Amygdala (tissue), 56 donors: Measurements from ENCODE around the gene BRICD5.

Experiments
- DNase-seq, 56 donors: peaks; one replicate each; lab custom pipeline; 2025; lab: John Stamatoyannopoulos, UW

Gene BRICD5

GRCh38 chr16:2238150-2238837, 27.6 kb upstream of the BRICD5 start:
- DNase-seq: no peak

DNA sequence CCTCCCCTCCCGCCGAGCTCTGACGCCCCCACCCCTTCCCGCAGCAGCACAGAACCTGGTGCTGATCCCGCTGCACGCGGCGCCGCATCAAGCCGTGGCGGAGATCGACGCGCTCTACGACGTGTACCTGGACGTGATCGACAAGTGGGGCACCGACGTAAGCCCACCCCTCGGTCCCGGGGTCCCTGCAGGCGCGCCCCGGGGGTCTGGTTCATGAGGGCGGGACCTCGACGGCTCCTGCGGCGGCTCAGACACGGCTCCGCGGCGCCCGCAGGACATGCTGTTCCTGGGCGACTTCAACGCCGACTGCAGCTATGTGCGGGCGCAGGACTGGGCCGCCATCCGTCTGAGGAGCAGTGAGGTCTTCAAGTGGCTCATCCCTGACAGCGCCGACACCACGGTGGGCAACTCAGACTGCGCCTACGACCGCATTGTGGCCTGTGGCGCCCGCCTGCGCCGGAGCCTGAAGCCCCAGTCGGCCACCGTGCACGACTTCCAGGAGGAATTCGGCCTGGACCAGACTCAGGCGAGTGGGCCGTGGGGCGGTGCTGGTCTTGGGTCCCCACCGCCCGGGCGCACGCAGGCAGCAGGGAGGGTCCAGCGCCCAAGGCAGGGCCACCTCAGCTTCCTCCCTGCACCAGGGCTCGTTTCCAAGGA, 27.0 kb upstream of the BRICD5 start:
- DNase-seq: no peak

DNA sequence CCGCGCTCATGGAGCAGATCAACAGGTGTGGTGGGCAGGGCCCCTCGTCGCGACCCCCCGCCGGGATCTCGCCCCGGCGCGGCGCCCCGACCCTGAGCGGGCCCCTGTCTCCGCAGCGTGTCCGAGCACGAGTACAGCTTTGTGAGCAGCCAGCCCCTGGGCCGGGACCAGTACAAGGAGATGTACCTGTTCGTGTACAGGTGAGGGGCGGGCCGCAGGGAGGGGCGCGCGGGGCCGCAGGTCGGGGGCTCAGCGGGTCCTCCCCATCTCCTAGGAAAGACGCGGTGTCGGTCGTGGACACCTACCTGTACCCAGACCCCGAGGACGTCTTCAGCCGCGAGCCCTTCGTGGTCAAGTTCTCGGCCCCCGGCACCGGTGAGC, 26.4 kb upstream of the BRICD5 start:
- no peak for DNase-seq

GRCh38 chr16:2236337-2237101, 25.9 kb upstream of the BRICD5 start, which contains the start of gene DNASE1L2:
TSS of gene DNASE1L2 (plus strand) at chr16:2236444. CDS start at chr16:2236817, 373 bp downstream.
- DNase-seq: no peak

- no peak for DNase-seq
Measured at GRCh38 chr16:2235695-2236336, 25.2 kb upstream of the BRICD5 start.

DNA sequence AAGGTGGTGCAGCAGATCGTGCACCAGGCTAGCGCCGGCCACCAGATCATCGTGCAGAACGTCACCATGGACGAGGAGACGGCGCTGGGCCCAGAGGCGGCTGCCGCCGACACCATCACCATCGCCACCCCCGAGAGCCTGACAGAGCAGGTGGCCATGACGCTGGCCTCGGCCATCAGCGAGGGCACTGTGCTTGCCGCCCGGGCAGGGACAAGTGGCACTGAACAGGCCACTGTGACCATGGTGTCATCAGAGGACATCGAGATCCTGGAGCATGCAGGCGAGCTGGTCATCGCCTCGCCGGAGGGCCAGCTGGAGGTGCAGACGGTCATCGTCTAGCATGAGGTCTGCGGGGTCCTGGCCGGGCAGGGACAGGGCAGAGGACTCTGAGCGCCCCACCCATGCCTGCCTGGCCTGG, 24.6 kb upstream of the BRICD5 start:
- no peak for DNase-seq

DNA sequence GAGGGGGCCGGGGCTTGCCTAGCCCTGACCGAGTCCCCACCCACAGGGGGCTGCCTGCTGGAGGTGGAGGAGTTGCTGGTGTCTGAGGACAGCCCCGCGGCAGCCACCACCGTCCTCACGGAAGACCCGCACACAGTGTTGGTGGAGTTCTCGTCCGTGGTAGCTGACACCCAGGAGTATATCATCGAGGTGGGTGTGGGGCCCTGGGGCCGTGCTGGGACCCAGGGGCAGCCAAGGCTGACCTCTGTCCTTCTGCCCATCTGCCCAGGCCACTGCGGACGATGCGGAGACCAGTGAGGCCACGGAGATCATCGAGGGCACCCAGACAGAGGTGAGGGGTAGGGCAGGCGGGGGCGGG, 24.1 kb upstream of the BRICD5 start:
- DNase-seq: no peak

DNA sequence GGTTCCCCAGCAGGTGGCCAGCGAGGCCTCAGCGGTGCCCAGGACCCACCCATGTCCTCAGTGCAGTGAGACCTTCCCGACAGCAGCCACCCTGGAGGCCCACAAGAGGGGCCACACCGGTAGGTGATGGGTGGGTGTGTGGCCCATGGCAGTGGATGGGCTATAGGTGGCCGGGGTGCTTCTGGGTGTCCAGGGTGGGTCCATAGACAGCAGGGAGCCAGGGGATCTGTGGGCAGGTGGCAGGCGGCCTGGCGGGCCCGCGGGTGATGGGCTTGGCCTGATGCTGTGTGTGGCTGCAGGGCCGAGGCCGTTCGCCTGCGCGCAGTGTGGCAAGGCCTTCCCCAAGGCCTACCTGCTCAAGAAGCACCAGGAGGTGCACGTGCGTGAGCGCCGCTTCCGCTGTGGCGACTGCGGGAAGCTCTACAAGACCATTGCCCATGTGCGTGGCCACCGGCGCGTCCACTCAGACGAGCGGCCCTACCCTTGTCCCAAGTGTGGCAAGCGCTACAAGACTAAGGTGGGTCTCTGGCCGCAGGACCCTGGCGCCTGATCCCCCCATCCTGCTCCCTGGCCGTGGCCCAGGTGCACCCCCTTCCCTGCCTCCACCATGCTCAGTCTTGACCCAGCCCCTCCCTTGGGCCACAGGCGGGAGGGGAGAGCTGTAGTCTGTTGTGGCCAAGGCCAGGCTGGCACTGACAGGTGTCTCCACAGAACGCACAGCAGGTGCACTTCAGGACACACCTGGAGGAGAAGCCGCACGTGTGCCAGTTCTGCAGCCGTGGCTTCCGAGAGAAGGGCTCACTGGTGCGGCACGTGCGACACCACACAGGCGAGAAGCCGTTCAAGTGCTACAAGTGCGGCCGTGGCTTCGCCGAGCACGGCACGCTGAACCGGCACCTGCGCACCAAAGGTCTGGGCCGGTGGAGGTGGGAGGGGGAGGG, 23.5 kb upstream of the BRICD5 start:
- no peak for DNase-seq

DNA sequence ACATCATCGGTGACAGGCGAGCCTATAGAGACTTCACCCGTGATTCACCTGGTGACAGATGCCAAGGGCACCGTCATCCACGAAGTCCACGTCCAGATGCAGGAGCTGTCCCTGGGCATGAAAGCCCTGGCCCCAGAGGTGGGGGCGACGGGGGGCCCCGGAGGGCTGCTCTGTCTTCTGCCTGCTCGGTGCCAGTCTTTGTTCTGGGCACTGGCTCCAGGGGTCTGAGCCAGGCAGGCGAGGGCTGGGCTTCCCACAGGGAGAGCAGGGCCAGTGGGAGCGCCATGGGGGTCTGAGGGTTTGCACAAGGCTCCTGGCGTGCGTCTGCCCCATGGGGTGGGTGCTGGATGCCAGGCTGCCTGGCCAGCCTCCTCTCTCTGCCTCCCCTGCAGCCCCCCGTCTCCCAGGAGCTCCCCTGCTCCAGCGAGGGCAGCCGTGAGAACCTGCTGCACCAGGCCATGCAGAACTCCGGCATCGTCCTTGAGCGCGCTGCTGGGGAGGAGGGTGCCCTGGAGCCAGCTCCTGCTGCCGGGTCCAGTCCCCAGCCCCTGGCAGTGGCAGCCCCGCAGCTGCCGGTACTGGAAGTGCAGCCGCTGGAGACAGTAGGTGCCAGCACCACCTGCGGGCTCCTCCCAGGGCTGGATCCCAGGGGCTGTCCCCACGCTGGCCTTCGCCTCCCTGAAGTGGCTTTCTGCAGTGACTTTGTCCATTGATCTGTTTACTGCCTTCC, 22.5 kb upstream of the BRICD5 start:
- no peak for DNase-seq

DNA sequence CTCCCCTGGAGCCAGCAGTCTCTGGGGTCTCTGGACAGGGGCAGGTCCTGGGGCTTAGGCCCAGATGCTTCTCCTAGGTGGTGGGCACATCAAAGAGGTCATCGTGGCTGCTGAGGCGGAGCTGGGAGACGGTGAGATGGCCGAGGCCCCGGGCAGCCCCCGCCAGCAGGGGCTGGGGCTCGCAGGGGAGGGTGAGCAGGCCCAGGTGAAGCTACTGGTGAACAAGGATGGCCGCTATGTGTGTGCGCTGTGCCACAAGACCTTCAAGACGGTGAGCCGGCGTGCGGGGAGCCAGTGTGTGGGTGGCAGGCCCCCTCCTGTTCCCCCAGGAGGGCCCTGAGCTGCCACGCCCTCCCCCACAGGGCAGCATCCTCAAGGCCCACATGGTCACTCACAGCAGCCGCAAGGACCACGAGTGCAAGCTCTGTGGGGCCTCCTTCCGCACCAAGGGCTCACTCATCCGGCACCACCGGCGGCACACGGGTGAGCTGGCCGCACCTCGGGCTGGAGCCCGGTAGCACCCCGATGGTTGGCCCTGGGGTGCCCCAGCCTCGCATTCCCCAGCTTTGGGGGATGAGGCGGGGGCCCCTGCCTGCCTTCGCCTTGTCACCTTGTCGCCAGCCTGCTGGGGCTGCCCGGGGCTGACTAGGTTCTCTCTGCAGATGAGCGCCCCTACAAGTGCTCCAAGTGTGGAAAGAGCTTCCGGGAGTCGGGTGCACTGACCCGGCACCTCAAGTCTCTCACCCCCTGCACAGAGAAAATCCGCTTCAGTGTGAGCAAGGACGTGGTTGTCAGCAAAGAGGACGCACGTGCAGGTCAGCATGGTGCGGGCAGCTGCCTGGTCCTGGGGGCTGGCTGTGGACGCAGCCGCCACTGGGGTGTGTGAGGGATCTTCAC, 21.7 kb upstream of the BRICD5 start:
- DNase-seq: no peak

GRCh38 chr16:2231016-2231931, 20.6 kb upstream of the BRICD5 start:
- peak in 1 of 56 donors; percentile 12 for DNase-seq

GRCh38 chr16:2230376-2230775, 19.7 kb upstream of the BRICD5 start:
- DNase-seq: no peak

- DNase-seq: no peak
Measured at GRCh38 chr16:2229632-2230250, 19.1 kb upstream of the BRICD5 start.

- no peak for DNase-seq
Measured at GRCh38 chr16:2229091-2229490, 18.4 kb upstream of the BRICD5 start.

DNA sequence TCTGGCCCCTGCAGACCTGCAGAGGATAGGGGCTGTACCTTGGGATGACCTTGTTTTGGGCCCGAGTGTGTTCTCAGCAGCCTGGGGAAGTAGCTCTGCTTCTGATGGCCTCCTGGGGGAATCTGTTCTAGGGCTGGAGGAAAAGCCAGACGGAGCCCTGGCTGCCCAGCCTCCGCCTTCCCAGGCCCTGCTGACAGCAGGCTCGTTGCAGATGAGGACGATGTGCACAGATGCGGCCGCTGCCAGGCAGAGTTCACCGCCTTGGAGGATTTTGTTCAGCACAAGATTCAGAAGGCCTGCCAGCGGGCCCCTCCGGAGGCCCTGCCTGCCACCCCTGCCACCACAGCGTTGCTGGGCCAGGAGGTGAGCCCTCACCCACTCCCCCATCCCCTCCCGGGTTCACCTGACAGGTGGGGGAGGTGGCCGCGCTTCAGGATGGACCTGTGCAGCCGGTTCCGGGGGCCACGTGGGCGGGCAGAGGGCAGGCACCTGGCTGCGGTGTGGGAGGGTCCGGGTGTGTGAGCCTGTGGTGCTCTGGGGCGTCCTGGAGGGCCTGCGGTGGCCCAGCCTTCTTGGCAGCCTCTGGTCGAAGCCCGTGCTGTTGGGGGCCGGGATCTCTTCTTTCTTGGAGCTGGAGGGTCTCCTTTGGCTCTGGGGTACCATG, 17.6 kb upstream of the BRICD5 start:
- DNase-seq: no peak

GRCh38 chr16:2226918-2227317, 16.3 kb upstream of the BRICD5 start:
- no peak for DNase-seq
